Left renal pelvis (tissue), 4 donors: ENCODE results near the gene SCUBE3. TPM values are rescaled to one million over a fixed set of nuclear protein-coding genes. Genes with fewer than 3 reads are reported as not detected.

Experiments used
- DNase-seq, 4 donors: peaks; one replicate each; pipeline ENCODE4 v3.0.0-alpha.2; 2013; ENCODE audit warnings: low read depth in 4 of 4, low spot score in 3 of 4
- polyA plus RNA-seq, 4 donors: library from polyadenylated mRNA; unstranded; fragments of 120-200 nt; gene quantifications; one replicate each; pipeline ENCODE4 v1.2.1, GENCODE V29; 2013; ENCODE audit not compliant: insufficient read length in 4 of 4

SCUBE3 gene
- polyA plus RNA-seq, 4 donors = 41.9 to 59.0 (median 49.4) TPM

DNA sequence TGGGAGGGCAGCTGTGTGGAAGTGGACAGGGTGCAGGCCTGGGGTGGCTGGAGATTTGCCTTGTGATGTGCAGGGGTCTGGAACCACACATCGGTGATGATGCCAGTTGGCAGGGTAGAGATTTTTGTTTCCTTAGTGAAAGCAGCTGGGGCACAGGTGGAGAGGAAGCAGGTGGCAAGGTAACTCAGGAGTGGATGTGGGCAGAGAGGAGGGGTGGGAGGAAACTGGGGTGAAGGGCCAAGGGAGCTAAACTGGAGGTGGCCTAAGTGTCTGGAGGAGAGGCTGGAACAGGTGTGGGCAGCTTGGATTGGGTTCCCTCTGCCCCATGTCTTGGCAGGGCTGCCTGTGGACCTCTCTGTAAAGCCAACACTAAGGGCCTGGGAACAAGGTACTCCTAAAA lies 4.7 kb upstream of the SCUBE3 start:
- DNase-seq = no peak

- no peak for DNase-seq
These were observed 4.0 kb upstream of the SCUBE3 start for GRCh38 chr6:35209622-35210247.

DNA sequence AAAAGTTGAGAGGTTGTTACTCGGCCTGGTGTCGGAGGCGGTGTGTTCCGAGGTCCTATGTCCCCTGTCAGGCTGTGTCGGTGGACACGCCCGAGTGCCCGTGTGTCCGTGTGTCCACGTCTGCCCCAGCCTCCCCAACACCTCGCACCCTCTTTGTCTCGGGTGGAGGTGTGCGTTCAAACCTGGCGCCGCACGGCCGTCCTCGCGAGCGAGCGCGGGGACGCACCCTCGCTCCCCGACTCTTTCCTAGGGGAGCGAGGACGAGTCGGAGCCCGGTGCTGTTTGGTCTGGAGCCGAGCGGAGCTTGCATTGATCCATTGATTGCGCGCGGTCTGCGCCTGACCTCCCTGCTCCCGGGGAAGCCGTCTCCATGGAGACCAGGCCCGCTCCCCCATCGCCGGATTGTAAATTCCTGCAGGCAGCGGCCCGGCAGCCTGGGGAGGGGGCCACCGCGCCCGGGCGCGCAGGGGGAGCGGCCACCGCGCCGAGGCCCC lies 411 bp upstream of the SCUBE3 start:
- no peak for DNase-seq

GRCh38 chr6:35214869-35215664 lies 1.3 kb downstream of the SCUBE3 start:
- no peak for DNase-seq

DNA sequence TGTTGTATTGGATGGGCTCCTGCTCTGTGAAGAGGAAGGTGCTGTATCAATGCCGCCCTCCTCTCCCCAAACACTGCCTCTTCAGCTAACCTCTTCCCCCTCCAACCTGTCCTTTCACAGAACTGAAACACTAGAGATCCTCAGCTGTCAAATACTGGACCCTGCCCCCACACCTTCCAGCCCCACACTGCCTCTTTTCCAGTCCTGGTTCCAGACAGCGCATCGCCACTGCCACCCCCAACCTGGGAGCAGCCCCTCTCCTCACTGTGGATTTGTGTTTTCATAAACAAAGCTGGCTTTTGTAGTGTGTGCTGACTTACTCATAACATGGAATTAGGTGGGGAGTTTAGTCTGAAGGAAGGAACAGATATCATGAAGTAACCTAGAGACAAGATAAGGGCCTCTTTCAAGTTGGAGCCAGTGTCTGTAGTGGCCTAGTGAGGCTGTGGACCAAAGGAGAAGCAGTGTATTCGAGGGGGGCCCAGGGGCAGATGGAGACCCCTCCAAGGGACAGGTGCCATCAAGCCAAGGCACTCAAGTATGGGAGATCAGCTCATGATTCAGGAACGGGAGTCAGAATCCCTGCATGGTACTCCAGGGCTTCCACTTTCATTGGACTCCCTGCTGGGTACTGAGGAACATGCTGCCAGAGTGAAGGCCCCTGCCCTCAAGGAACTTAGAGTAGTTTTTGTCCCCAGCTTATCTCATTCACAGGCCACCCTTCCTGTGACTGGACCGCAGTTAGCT lies 2.1 kb downstream of the SCUBE3 start:
- DNase-seq = no peak

DNA sequence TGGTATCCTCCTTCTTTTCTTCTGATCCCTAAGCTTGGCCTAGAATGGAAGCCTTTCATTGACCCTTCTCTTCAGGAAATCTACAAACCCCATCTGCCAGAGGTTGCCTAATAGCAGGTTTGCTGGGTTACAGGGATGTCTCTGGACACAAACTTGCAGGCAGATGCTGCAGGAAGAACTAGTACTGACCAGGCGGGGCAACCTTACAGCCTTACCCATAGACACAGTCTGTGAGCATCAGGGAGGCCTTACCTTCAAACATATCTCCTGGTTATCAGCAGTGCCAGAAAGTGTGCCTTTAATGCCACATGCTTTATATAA lies 2.6 kb downstream of the SCUBE3 start:
- DNase-seq = no peak

DNA sequence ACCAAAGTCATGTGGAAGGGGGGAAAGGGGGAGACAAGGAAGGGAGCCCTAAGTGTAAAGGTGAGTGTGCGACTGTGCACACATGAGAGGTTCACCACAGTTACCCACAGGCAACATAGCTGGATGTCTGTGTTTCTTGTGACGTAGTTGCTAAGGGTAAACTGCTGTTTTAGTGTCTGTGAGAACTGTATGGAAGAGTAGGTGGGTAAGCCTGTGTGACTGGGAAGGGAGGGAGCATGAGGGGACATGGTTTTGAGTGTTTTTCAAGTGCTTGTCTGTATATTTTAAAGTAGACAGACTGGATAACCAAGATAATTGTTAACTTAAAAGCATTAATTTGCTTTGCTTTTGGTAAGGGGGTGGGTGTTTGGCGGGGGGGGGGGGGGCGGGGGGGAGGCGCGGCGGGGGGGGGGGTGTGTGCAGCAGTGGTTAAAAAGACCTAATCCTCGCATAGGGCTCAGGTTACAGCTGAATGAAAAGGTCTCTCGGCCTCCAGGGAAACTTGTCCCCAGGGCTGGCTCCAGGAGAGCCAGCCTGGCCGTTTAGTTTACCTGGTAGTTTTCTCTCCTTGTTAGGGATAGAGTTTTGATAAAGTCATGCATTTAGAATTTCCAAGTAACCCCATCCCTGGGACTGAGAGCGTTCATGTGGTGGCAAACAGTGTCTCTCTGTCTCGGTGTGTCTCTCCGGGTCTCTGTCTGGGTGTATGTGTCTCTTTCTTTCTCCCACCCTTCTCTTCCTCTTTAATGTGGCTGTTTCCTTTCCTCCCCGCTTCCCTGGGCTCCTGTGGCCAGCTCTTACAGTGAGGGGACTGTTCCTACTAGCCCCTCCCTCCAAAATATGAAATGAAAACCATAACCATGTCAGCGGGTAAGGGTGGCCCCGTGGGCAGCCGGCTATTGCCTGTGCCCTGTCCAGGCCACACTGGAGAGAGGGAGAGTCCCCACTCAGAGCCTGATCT lies 3.4 kb downstream of the SCUBE3 start:
- DNase-seq = no peak

GRCh38 chr6:35218021-35218420 lies 4.3 kb downstream of the SCUBE3 start:
- DNase-seq = no peak

GRCh38 chr6:35218456-35218855 lies 4.7 kb downstream of the SCUBE3 start:
- DNase-seq = no peak

DNA sequence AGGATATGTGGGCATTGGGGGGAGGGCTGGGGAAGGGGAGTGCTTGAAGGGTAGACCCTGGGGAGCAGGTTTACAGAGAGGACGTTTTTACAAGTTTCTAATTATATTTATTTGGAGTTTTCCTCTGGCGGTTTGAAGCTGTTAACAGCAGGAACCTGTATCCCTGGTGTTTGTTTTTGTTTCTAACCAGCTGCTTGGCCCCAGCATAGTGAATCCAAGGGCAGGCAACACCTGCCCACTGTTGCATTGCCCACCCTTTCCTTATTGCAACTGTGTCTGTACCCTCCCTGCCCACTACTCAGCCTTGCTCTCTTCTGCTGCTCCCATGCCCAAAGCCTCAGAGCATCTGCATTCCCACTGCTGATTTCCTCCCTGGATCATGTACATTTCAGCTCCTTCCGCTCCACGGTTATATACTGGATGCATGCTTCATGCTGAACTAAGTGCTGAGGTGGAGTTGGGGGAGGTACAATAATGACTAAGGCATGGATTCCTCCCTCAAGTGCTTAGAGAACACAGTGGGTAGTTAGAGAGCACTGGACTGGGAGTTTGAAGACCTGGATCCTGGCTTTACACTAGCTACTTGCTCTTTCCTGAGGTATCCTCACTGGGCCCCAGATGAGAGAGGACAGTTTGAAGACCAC lies 6.0 kb downstream of the SCUBE3 start:
- DNase-seq = no peak

- DNase-seq = no peak
These were observed 7.0 kb downstream of the SCUBE3 start for GRCh38 chr6:35220711-35221110.

- DNase-seq = no peak
These were observed 9.6 kb downstream of the SCUBE3 start for GRCh38 chr6:35223396-35223795.

GRCh38 chr6:35224720-35225119 lies 11.0 kb downstream of the SCUBE3 start:
- DNase-seq = no peak

DNA sequence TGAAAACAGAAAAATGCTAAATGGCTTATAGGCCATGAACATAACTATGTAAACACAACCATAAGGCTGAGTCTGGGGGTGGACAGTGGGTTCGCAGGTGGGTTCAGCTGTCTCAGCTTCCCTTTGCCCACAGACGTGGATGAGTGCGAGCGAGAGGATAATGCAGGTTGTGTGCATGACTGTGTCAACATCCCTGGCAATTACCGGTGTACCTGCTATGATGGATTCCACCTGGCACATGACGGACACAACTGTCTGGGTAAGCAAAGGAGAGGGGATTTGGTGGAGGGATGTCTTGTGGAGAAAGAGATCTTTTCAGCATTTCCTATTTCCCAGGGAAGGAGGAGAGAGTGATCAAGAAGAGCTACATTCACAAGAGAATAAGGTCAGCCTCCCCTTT lies 14.7 kb downstream of the SCUBE3 start:
- no peak for DNase-seq

DNA sequence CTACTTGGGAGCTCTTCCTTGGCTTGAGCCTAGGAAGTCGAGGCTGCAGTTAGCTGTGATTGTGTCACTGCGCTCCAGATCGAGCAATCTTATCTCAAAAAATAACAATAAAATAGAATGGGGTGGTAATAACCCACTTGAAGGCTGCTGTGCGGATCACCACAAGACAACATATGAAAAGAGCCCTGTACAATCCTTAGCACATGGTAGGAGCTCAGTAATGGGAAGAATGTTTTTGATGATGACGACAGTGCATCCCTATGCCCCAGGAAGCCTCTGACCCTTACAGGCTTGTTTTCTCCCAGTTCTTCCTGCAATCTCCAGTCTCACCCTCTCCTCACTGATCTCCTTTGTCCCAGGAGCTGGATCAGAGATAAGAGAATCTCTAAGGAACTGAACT lies 15.5 kb downstream of the SCUBE3 start:
- DNase-seq = no peak

- no peak for DNase-seq
These were observed 16.7 kb downstream of the SCUBE3 start for GRCh38 chr6:35230498-35230897.

GRCh38 chr6:35230950-35231349 lies 17.2 kb downstream of the SCUBE3 start:
- no peak for DNase-seq

GRCh38 chr6:35231563-35231962 lies 17.8 kb downstream of the SCUBE3 start:
- DNase-seq = no peak

DNA sequence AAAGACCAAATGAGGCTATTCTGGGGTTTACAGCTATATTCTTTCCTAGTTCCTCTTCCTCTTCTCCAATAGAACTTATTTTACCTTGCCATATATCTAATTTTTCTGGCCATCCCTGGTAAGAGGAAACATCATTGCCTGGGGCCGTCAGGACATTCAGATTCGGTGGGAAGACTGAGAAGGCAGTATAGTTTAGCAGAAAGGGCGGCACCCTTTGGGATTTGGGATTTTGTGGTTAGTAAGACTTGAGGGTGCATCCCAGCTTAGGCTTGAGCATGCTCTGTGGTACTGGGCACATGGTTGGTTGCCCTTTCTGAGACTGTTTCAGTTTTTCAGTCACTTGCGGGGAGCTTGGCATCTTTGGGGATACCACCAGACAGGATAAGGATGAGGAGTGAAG lies 21.1 kb downstream of the SCUBE3 start:
- DNase-seq = no peak

DNA sequence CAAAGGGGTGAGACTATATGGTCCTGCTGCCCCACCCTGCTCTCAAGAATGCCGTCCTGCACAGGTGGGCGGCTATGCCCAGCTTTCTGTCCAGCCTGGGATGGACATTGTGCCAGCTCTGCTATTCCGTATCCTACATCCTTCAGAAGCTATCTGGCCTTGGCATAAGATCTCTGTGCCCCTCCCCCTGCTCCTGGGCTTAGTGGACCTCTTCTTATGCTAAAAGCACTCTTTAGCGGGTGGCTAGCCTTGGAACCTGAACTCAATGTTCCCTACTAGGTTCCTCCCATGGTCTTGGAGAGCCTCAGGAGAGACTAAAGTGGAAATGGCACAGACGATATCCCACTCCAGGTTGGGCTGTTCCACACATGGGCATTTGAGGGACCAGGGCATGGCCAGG lies 22.5 kb downstream of the SCUBE3 start:
- no peak for DNase-seq
